ENCODE measurements around the gene TMEM212. TPM values are rescaled to one million over a fixed set of nuclear protein-coding genes. Genes with fewer than 3 reads are reported as not detected.
A peak's percentile ranks its signal among the peaks of the same experiment; 100 is the strongest.

TMEM212 gene
- total and polyA plus RNA-seq, 4 donors, result 1.5 to 16.5 (median 8.1) TPM

- H3K4me3 ChIP-seq, result no peak overlapping the region
- H3K27me3 ChIP-seq (ENCODE audit: control insufficient read depth in 3 of 3, insufficient read depth in 3 of 3, low read length in 2 of 3), result no peaks in the 10 kb centered on the region
- TF ChIP-seq CTCF (IDR thresholded peaks at IDR 0.05; ENCODE audit: control extremely low read depth, extremely low read depth), result no peak
- WGBS, 2 donors, result 45 to 47% methylated on average over 2 of the region's 2 CpGs
- no peaks in the 10 kb centered on the region for H3K9me3 ChIP-seq (ENCODE audit: control insufficient read depth in 4 of 4, insufficient read depth in 3 of 4, low read length in 3 of 4)
- H3K9ac ChIP-seq (ENCODE audit: insufficient read depth in 1 of 2, low read length in 2 of 2), result no peak overlapping the region
- no peak overlapping the region for H3K27ac ChIP-seq (ENCODE audit: low read depth in 1 of 2, low read length in 1 of 2)
- H3K36me3 ChIP-seq (ENCODE audit: control insufficient read depth in 4 of 4, insufficient read depth in 4 of 4, low read length in 4 of 4), result no peaks in the 10 kb centered on the region
- ATAC-seq (ENCODE audit: insufficient read depth, low FRiP score) (no peak), DNase-seq (no peak)
- peaks cover 0 to 17% (median 2%) of the 10 kb centered on the region in 5 donors for H3K4me1 ChIP-seq (ENCODE audit: control insufficient read depth in 5 of 5, insufficient read depth in 5 of 5, low read length in 5 of 5)
These were observed 21.3 kb upstream of the TMEM212 start for GRCh38 chr3:171821778-171822358.

- peaks cover 0 to 17% (median 2%) of the 10 kb centered on the region in 5 donors for H3K4me1 ChIP-seq (ENCODE audit: control insufficient read depth in 5 of 5, insufficient read depth in 5 of 5, low read length in 5 of 5)
- H3K36me3 ChIP-seq (ENCODE audit: control insufficient read depth in 4 of 4, insufficient read depth in 4 of 4, low read length in 4 of 4), result no peaks in the 10 kb centered on the region
- no peak overlapping the region for H3K9ac ChIP-seq (ENCODE audit: insufficient read depth in 1 of 2, low read length in 2 of 2)
- DNase-seq (no peak), ATAC-seq (ENCODE audit: insufficient read depth, low FRiP score) (no peak)
- no peak overlapping the region for H3K27ac ChIP-seq (ENCODE audit: low read depth in 1 of 2, low read length in 1 of 2)
- TF ChIP-seq CTCF (IDR thresholded peaks at IDR 0.05; ENCODE audit: control extremely low read depth, extremely low read depth), result no peak
- H3K9me3 ChIP-seq (ENCODE audit: control insufficient read depth in 4 of 4, insufficient read depth in 3 of 4, low read length in 3 of 4), result no peaks in the 10 kb centered on the region
- no peak overlapping the region for H3K4me3 ChIP-seq
- WGBS, 2 donors, result 85 to 98% methylated on average over 4 of the region's 4 CpGs
- H3K27me3 ChIP-seq (ENCODE audit: control insufficient read depth in 3 of 3, insufficient read depth in 3 of 3, low read length in 2 of 3), result no peaks in the 10 kb centered on the region
These were observed 20.6 kb upstream of the TMEM212 start for GRCh38 chr3:171822431-171823106.

- Histone ChIP-seq H3K27me3 (ENCODE audit: control insufficient read depth in 3 of 3, insufficient read depth in 3 of 3, low read length in 2 of 3) (no peaks in the 10 kb centered on the region), H3K27ac (ENCODE audit: low read depth in 1 of 2, low read length in 1 of 2) (no peak overlapping the region)
- ATAC-seq (ENCODE audit: insufficient read depth, low FRiP score), result no peak
These were observed 19.0 kb upstream of the TMEM212 start for GRCh38 chr3:171824116-171824515.

More at GRCh38 chr3:171824116-171824515, 19.0 kb upstream of the TMEM212 start:
- Histone ChIP-seq H3K36me3 (ENCODE audit: control insufficient read depth in 4 of 4, insufficient read depth in 4 of 4, low read length in 4 of 4) (no peaks in the 10 kb centered on the region), H3K4me1 (ENCODE audit: control insufficient read depth in 5 of 5, insufficient read depth in 5 of 5, low read length in 5 of 5) (peaks cover 0 to 17% (median 5%) of the 10 kb centered on the region in 5 donors), H3K9ac (ENCODE audit: insufficient read depth in 1 of 2, low read length in 2 of 2) (no peak overlapping the region), H3K4me3 (no peak overlapping the region), H3K9me3 (ENCODE audit: control insufficient read depth in 4 of 4, insufficient read depth in 3 of 4, low read length in 3 of 4) (no peaks in the 10 kb centered on the region)
- peak in 1 of 3 donors; percentile 57 for DNase-seq
- TF ChIP-seq CTCF (IDR thresholded peaks at IDR 0.05; ENCODE audit: control extremely low read depth, extremely low read depth), result no peak
- 34 to 64% methylated on average over 6 of the region's 6 CpGs for WGBS, 2 donors
